Smooth muscle cell of the brain vasculature (primary cell): ENCODE data around the gene CETN1.

Source experiments
- DNase-seq: peaks from one replicate; pipeline ENCODE4 v3.0.0-alpha.2; 2012; ENCODE audit warnings: low read depth, low spot score

CETN1 gene

DNA sequence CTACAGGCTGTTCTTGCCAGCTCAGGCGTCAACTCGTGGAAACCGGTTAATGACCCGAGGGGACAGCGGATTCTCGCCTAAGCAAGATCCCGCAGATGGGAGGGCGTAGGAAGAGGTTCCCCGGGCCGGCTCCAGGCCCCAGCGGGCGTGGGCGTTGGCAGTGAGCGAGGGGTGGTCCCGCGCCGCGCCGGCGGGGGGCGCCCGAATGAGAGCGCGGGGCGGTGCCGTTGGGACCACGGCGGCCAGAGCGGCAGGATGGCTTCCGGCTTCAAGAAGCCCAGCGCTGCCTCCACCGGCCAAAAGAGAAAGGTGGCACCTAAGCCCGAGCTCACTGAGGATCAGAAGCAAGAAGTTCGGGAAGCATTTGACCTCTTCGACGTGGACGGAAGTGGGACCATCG, at the start of gene CETN1:
Gene CETN1, plus strand, starts transcription at position 227 of the 400 bp plus-strand sequence. Its CDS starts 29 bp downstream, at position 256.
- DNase-seq, result no peak

DNA sequence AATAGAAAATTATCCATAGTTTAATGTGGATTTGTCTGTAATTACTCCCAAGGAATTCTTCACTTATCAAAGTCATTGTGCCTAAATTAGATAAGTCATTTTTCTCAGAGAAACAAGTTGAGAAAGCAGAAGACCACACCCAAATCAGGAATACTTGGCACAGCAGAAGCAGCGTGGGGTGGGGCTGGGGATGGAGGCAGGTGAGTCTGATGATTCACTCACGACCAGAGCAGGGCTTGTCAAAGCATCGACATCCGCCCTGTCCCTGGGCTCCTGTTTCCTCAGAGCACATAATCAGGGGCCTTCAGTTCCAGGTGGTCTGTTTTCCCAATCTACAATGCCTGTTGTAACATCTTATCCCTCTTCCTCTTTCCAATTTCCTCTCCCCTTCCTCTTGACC, 48.2 kb upstream of the CETN1 start:
- DNase-seq, result no peak

DNA sequence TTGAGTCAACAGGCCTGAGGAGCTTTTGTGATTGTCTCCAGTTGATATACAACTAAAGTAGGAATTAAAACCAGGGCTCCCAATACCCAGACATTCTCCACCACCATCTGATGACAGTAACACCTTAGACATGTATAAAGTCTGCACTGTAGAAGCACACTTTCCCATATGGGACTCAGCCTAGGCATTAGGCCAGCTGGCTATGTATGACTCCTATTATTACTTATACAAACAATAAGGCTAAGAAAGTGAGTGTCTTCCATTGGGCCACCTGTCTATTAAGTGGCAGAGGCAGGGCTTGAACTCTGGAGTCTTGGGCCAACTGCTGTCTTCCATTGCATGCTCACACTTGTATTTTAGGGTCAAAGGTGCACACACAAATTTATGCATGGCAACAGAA, 47.5 kb upstream of the CETN1 start:
- no peak for DNase-seq

DNA sequence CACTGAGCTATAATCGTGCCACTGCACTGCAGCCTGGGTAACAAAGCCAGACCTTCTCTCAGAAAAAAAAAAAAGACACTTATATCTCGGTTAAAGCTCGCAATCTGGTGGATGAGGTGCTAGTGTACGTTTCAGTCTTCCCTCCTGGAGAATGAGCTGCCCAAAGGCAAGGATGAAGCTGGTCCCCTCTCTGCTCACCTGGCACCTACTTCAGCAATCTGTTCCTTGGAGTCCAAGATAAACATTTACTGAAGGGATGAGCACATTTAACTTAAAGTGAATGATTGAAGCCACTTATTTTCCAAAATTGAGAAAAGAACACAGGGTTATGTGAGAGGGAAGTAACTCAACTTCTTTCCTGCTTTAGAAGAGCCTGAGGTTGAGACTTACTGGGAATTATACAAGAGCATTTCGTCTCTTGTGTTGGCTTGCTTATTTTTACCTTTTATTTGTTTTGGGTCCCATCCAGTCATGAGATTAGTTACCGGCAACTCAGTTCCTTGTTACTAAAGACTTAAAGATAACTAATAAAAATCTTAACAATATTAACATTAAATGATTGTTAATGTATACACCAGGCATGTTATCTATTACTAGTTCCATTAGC, 46.1 kb upstream of the CETN1 start:
- DNase-seq, result no peak

DNA sequence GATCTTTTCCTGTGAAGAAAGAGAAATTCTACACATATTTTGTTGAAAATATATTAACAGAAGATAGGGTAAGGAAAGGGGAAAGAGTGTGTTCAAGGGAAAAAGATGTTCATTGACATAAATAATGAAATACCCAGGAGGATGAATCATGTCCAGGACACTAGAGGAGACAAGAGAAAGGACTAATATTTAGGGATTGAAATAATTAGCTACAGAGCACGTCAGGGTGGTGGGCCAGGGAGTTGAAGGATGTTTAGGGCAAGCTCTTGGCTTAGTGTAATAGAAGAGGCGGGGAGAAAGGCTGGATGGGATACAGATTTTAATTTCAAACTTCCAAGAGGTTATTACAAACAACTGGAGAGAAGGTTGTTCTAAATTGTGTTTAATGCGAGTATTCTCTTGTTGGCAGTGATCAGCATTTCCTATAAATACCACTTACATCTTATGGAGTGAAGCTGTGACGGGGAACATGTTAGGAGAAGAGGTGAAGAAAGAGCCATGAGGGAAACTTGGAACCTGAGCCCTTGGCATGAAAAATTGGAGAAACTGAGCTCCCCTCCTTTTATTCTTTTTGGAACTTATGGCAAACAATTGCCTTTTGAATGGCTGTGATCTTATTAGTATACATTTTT, 36.6 kb upstream of the CETN1 start:
- no peak for DNase-seq

DNA sequence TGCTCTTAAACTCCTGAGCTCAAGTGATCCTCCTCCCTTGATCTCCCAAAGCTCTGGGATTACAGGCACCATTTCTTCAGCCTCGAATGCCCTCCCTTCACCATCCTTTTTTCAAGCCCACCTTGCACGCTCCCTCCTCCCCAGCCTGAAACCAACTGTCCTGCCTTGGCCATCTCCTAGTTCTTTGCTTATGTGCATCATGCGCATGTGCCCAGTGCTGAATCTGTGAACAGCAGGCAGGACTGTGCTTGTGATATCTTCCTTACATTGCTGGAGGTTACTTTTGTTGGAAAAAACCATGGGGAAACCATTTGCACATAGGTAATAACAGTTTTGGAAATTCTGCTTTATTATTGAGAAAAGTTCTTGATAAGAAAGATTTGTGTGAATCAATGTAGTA, 30.2 kb upstream of the CETN1 start:
- no peak for DNase-seq

DNA sequence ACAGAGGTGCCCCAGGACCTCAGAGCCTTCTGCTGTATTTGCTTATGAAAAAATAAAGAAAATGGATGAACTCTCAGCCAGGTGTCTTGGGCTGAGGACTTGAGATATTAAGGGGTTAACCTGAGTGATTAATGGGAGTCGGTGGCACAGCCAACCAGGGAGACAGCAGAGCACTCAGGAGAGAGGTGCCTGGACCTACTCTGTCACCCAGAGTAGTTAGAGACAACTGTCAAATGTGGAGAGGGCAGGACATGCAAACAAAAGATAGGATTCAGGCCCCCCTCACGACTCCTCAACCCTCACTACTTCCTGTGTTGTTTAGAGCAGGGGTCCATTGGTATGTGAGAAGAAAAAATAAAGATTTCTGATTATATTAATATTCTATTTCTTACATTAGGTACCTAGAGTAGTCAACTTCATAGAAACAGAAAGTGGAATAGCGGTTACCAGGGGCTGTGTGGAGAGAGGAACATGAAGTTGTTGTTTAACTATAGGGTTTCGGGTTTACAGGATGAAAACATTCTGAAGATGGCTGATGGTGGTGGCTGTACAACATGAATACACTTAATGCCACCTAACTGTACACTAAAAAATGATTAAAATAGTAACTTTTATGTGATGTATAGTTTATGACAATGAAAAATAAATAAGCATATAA, 28.6 kb upstream of the CETN1 start:
- DNase-seq, result no peak

DNA sequence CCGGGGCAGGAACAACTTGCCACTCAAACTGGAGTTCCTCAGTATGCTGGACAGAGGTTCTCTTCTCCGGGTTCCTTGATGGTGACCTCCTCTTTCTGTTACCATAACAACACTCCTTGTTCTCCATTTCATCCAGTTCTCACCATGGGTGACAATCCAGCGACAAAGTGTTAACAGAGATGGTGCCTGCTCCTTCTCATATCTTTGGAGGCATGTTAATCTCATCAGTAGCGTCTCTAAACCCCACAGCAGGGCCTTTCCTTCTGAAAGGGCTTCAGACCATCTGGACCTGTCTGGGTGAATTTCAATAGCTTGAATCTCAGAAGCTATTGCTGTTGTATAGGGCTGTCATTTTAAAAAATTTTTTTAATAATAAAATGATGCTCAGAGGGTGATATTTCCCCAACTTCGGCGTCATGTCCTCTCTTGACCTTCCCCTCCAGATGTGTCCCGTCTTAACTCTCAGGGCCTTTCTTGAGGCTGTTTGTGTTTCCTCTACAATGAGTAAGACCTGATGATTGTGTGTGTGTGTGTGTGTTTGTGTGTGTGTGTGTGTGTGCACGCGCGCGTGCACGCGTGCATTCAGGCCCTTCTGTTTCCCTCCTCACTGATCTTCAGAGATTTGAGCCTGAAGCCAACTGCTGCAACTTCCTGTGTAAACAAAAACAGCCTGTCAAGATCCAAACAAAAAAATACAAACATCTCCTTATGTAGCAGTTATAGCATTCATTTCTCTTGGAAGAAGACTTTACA, 24.3 kb upstream of the CETN1 start:
- no peak for DNase-seq

DNA sequence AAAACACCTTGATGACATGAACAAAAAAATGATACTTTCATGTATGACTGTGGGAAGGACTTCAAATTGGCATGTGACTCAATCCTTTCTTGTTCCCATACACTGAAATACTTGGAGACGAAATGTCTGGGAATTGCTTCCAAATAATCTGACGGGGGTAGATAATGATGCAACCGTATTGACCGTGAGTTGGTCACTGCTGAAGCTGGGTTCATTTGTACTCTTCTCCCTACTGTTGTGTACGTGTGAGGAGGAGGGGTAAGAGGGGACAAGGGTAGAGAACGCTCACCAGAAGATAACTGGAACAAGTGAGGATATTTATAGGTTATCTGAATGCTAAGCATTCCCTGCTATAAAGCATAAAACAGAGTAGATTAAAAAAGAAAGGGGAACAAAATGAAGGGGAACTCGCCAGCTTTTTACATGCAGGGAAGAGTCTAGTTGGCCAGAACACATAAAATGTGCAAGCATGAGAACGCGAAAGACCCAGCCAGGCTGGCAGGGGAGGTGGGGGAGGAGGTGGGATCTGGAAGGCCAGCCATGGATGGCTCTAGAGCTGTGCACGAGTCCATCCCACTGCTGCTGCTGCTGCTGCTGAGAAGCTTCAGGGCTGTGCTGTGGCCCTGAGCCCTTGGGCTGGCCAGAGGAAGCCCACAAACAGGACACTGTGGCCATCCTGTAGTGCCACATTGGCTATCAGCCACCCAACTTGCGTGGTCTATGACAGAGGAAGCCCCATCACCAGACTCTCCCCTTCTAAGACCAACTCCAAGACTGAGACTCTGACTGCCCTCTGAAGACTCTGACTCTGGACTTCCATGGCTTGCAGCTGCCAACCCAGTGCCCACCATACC, 15.2 kb upstream of the CETN1 start:
- DNase-seq, result no peak

DNA sequence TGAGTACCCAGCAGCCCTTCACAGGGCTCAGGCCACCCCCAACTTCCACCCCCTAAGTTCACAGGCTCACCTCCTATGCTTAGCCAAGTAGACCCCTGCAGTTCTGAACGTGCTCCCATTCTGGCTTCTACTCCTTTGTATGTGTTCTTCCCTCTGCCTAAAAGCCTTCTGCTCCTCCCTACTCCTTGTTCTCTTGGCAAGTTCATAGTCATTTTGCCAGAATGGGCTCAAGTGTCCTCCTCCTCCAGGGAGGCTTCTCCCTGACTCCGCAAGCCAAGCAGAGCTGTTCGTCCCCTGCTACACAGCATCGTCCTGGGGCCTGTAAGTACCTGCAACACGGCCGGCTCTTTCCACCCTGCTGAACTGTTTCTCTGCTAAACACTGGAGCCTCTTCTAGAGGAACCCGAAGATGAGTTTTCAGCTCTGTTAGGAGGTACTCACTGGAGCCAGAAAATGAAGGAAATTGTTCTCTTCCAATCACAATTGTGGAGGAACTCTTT, 14.6 kb upstream of the CETN1 start:
- DNase-seq, result no peak

DNA sequence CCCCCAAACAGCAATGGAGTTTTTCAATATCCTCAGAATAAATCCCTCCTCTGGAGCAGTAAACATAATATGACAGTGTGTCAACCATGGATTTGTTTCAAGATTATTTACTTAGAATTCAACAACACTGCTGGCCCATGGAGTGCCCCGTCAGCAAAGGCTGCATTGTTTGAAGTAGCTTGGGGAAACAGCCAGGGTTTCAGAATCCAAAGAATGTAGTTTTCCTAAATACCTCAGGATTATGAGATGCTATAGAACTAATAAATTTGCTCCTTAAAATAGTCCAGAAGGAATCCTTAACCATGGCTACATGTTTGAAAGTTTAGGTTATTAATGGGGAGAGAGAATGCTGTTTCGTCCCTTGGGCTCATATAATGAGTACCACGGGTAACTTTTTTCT, 13.1 kb upstream of the CETN1 start:
- no peak for DNase-seq

DNA sequence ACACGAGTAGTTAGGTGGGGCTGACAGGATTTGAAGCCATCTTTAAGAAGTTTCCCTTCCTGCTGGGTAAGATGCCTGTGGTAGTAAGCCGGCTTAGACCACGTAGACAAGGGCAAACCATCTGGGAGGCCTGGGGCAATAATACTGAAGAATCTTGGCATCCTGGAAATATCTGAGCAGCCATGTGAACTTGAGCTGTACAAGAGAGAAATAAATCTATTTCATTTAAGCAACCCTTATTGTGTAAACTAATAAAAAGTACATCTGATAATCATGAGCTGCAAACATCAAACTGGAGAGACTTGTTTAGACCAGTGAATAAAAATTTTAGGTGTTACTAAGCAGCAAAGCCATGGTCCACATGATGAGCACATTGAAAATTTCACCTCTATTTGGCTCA, 11.4 kb upstream of the CETN1 start:
- no peak for DNase-seq

DNA sequence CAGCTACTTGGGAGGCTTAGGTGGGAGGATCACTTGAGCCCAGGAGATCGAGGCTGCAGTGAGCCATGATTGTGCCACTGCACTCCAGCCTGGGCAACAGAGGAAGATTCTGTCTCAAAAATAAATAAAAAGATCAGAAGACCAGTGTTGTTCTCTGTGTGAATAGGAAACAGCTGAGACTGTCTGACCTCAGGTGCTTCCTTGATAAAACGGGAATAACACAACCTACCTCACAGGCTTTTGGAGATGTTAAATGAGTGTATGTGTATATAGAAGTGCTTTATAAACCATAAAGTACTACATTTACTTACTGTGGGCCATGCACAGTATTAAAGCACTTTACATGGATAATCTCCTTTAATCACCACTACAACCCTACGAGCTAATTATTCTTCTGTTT, 9.9 kb upstream of the CETN1 start:
- DNase-seq, result no peak

DNA sequence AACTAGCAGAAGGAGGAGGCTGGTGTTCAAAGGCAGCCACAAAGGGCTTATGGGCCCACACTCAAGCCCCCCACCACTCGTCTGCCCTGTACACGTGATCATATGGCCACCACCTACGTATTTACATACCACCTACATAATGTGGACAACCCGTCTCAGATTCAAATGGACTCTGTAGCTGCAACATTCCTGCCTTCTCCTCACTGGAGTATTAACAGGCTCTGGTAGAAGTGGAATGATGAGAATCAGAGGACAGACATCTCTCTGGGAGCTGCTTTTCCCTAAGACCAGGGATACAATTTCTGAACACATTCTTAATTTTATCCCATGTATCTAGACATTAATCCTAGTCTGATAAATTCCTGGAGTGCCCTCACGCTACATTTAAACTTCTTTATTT, 9.5 kb upstream of the CETN1 start:
- DNase-seq, result no peak

DNA sequence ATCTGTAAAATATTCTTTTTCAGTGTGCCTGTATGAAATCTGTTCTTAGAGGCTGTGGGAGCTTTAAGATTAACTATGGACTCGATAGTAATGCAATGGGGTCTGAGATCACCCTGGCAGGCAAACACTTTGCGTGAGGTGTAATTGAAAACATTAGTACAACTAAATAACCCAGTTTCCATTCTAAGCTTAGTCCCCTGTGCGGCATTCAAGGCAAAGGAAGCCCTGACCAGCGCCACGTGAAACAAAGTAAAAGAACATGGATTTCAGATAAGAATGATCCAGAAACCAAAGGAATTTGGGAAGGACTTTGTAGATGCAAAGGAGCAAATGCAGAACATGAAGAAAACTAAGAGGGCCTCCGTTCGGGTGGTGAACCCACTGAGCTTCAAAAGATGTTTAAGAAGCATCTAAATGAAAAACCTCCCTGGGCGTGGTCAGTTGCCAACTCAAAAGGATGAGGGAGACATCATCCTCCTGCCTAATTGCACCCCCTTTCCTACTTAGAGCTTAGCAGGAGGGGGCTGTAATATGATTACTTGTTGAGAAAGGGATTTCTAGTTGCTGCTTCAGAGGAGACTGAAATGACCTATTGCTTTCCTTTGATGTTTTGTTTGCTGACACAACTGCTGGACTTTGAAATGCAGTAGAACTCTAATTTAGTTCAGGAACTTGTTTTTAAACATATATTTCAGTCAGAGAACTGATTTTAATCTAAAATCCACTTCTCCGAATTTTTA, 7.9 kb upstream of the CETN1 start:
- DNase-seq, result peak; percentile 13

DNA sequence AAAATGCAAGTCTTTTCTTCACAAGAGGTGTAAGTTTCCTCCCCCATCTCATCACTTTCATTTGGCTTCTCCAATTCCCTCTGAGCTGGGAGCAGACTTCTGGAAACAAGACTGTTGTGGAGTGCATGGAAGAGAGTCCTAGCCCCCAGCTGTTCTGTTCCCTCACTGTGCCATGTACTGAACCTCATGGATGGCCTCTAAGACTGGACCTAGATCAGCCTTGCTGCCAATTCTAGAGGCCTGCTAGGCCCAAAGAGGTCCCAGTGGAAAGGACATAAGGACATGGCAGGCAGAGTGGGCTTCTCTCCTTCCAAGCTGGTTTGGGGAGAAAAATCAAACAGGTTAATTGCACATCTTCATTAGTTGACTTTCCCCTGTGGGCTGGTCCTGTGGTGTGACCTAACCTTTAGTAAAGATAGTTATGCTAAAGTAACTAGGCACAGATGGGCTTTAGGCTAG, 7.3 kb upstream of the CETN1 start:
- no peak for DNase-seq

DNA sequence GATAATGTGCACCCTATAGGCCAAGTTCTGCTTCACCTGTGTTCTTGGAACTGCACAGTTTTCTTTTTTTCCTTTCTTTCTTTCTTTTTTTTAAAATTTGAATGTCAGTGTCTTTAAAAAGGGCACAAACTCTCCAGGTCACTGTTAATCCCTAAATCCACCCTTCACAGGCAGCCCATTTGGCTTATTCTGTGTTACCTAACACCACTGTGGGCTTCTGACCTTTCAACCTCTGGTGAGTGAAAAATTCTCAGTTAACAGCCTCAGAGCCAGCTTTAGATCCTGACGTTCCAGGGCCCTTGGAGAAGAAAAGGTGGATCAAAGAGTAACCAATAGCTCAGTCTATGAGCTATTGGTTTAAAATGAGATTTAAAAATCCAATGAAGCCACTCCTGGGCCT, 6.8 kb upstream of the CETN1 start:
- no peak for DNase-seq

DNA sequence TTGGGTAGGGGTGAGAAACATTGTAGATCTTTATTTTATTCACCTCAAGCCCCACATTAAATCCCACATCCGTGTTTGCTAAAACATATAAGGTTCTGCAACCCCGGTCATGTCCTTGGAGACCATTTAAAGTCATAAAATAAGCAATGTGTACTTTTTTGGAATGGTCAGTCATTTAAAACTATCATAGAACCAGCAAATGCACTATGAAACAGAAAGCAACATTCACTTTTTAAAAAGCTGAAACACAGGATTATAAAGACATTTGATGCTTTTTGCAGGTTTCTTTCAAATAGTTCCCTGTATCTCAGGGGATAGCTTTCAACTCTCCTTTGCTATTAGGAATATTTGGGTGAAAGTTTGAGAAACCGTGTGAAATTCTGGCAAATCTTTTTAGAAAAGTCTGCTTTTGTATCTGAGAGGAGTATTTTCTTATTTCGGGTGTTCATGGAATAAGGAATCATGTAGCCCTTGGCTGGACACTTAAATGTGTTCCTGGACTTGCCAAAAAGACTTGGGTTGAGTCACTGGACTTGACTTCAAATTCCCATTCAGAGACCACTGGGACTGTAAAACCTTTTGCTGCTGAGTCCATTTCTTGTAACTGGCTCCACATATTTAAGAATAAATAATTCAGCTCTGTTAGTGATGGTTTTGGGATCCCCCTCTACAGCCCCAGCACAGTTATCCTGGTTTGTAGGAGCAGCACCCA, 5.9 kb upstream of the CETN1 start:
- no peak for DNase-seq

DNA sequence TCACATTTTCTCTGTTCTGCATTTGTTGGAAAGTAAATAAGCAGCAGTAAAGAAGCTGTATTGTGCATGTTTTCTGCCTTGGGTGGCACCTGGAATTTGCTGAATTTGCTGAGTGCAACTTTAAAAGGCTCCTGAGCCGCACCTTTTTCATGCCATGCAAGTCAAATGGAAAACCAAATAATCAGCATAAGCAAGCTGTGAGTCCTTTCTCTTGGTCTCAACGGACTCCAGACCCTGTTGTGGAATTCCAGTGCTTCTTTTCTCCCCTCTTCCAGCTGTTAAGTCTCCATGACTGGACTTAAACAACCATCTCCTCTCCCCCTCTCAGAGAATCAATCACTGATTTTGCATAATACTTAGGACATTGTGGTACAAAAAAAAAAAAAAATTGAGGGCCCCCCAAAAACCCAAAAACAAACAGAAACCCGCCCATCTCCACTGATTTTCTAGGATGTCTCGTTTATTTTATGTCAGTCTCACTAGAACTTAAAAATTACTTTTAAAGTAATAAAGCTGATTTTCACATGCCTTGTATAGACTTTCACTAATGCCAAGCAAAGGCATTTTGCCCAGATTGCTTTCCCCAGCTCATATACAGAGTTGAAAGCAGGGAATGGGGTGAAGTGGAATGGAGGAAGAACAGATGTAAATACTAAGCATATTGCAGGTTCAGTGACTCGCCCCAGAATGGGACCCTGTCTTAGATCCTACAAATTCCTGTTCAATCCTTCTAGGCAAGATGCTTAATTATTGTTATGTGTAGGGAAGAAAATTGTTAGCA, 5.1 kb upstream of the CETN1 start:
- no peak for DNase-seq
